Ascending aorta (tissue), 2 donors: ENCODE results near the gene CALHM3. TPM values are rescaled to one million over a fixed set of nuclear protein-coding genes. Genes with fewer than 3 reads are reported as not detected.

ENCODE experiments used
- DNase-seq, 2 donors: peaks; one replicate each; pipeline ENCODE4 v3.0.0-alpha.2; 2019; ENCODE audit warnings: low spot score in 2 of 2
- H3K27ac ChIP-seq, 2 donors: fragments of 200-600 bp; sonication (generic); one replicate each; pipeline ENCODE4 v1.5.1; 2016 to 2017; ENCODE audit warnings: mild to moderate bottlenecking in 1 of 2
- H3K27me3 ChIP-seq: fragments of 200-600 bp; sonication (generic); one replicate; pipeline ENCODE4 v1.5.1; 2017
- H3K36me3 ChIP-seq, 2 donors: fragments of 200-600 bp; sonication (generic); one replicate each; pipeline ENCODE4 v1.5.1; 2016
- H3K4me1 ChIP-seq, 2 donors: fragments of 200-600 bp; sonication (generic); one replicate each; pipeline ENCODE4 v1.5.1; 2016 to 2017; ENCODE audit warnings: mild to moderate bottlenecking in 1 of 2
- H3K4me3 ChIP-seq, 2 donors: fragments of 200-600 bp; sonication (generic); one replicate each; pipeline ENCODE4 v1.5.1; 2016 to 2017; ENCODE audit warnings: mild to moderate bottlenecking in 1 of 2
- H3K9me3 ChIP-seq, 2 donors: fragments of 200-600 bp; sonication (generic); one replicate each; pipeline ENCODE4 v1.5.1; 2016
- intact Hi-C: fragments of 100-400 bp; cut with DNase I; formaldehyde crosslinking; loops from one replicate; pipeline ENCODE4 v1.15.1; 2023
- total RNA-seq: library from RNA; depleted of rRNA; stranded (reverse); fragments of >200 nt; gene quantifications from one replicate; pipeline ENCODE4 v1.1.0, GENCODE V29; 2016
- TF ChIP-seq, protein P1 (sequence below), 3 experiments: fragments of 200-600 bp in 2 of 3; fragments of 450-650 bp in 1 of 3; sonication (generic) in 2 of 3; IDR thresholded peaks; one replicate each; pipeline ENCODE4 v1.5.1; 2016 to 2019; ENCODE audit warnings: antibody characterized with exemption in 3 of 3, mild to moderate bottlenecking in 1 of 3, moderate library complexity in 1 of 3

CALHM3 gene
- total RNA-seq, 1 donor from 2014 or later = not detected

DNA sequence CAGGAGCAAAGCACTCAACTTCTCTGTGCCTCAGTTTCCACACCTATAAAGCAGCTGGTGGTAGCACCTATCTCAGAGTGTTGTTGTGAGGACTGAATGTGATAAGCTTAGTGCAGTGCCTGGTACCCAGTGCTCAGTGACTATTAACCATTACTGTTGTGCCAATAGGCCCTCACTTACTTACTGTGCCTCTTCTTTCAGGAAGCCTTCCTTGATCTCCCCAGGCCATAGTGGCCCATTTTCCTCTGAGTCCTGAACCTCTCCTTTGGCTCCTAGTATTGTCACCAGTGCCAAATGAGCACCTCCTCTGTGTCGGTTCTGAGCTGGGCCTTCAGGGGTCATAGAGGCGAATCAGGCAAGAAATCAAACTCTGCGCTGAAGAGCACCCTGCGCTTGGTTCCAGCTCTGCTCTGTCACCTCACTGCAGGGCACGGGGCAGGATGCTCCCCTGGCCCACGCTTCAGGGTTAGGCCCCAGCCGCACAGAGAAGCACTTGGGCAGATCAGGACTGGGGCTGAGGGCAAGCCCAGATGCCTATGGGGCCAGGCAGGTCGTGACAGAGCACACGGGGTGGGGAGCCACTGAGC is 22.9 kb downstream of the CALHM3 start:
- TF ChIP-seq, protein P1, sequence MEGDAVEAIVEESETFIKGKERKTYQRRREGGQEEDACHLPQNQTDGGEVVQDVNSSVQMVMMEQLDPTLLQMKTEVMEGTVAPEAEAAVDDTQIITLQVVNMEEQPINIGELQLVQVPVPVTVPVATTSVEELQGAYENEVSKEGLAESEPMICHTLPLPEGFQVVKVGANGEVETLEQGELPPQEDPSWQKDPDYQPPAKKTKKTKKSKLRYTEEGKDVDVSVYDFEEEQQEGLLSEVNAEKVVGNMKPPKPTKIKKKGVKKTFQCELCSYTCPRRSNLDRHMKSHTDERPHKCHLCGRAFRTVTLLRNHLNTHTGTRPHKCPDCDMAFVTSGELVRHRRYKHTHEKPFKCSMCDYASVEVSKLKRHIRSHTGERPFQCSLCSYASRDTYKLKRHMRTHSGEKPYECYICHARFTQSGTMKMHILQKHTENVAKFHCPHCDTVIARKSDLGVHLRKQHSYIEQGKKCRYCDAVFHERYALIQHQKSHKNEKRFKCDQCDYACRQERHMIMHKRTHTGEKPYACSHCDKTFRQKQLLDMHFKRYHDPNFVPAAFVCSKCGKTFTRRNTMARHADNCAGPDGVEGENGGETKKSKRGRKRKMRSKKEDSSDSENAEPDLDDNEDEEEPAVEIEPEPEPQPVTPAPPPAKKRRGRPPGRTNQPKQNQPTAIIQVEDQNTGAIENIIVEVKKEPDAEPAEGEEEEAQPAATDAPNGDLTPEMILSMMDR (IDR thresholded peaks at IDR 0.05) = no peak
- Histone ChIP-seq H3K27me3 (no peaks in the 10 kb centered on the region), H3K4me3 (no peak overlapping the region), H3K27ac (no peak overlapping the region), H3K9me3 (no peaks in the 10 kb centered on the region), H3K36me3 (no peaks in the 10 kb centered on the region), H3K4me1 (peaks cover 5% of the 10 kb centered on the region in 2 donors)
- intact Hi-C loops = no loop called here
- DNase-seq = no peak

DNA sequence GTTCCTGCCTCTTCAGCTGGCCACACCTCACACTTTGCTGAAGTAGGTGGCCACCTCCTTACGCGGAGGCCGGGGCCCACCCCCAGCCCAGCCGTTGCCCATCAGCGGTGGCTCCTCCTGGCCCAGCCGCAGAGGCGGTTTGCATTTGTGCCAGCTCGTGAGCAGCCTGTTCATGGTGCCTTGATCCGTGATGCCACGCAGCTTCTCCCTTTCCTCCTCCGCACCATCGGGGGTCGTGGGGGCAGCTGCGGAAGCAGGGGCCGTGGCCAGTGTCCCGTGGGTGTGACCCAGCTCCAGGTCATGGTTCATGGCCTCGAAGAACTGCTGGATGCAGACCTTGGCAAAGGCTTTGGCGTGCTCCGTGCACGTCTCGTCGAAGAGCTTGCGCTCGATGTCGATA is 23.8 kb downstream of the CALHM3 start:
- no peak overlapping the region for H3K27ac ChIP-seq
- intact Hi-C loops = no loop called here

DNA sequence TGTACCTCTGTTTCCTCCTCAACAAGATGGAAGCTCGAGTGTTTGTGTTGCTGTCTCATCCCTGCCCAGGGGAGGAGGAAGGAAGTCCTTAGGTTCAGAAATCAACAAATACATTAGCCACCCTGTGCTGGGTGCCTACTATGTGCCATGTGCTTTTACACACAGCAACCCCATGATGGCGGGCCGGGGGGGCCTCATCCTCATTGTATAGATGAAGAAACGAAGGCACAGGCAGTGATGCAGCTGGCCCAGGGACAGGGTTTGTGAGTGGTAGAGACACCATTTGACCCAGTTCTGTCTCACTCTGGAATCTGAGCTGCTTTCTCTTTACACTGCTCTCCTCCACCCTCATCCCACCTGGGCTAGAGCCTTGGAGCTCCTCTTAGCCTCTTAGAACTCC is 25.0 kb downstream of the CALHM3 start:
- TF ChIP-seq, protein P1 (IDR thresholded peaks at IDR 0.05) = no peak
- Histone ChIP-seq H3K27me3 (no peaks in the 10 kb centered on the region), H3K27ac (no peak overlapping the region), H3K9me3 (no peaks in the 10 kb centered on the region), H3K36me3 (peaks cover 5 to 10% of the 10 kb centered on the region in 2 donors), H3K4me3 (no peak overlapping the region), H3K4me1 (peaks cover 11 to 21% of the 10 kb centered on the region in 2 donors)
- DNase-seq = no peak
- intact Hi-C loops = no loop called here

More for the DNA sequence above, 23.8 kb downstream of the CALHM3 start:
- no peak overlapping the region for H3K4me3 ChIP-seq
- no peaks in the 10 kb centered on the region for H3K9me3 ChIP-seq
- TF ChIP-seq, protein P1 (IDR thresholded peaks at IDR 0.05) = no peak
- peaks cover 5 to 9% of the 10 kb centered on the region in 2 donors for H3K4me1 ChIP-seq
- H3K27me3 ChIP-seq = no peaks in the 10 kb centered on the region
- H3K36me3 ChIP-seq = no peaks in the 10 kb centered on the region
- no peak for DNase-seq

DNA sequence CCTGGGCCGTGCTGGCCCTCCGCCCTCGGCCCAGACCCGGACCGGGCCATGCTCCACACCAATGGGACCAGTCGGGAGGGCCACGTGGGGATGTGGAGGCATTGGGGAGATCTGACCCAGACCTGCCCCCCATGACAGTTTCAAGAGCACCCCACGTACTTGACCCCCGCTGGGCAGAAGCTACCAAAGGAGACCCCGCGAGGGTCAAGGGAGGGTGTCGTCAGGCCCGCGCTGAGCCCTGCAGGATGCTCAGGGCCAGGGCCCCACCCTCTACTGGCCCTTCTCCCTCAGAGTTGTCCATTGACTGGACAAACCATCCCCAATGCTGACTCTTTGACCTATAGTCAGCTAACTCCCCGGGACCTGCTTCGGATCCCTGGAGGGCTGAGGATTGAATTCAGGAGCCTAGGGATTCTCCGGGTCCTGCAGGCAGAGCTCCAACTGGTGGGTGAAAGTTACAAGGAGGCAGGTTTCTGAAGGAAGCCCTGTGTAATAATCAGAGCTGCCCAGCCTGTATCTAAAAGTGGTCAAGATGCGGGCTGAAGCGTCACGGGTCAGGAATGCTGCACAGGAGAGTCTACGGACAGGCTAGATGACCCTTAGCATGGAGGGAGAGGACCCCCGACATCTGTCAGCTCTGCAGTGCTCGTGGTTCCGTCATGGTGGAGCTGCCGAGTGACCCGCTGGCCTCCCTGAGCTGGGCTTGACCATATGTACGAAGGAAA is 26.4 kb downstream of the CALHM3 start:
- TF ChIP-seq, protein P1 (IDR thresholded peaks at IDR 0.05) = no peak
- Histone ChIP-seq H3K36me3 (peaks cover 13 to 21% of the 10 kb centered on the region in 2 donors), H3K4me3 (peak overlapping the region; percentile 75 to 76), H3K9me3 (no peaks in the 10 kb centered on the region), H3K27ac (peak overlapping the region; percentile 90 to 95), H3K27me3 (no peaks in the 10 kb centered on the region), H3K4me1 (peaks cover 21 to 33% of the 10 kb centered on the region in 2 donors)
- no peak for DNase-seq
- intact Hi-C loops = loop anchor here (1.0 kb wide), 1 partner anchor 30 kb away; no protein-coding TSS in a partner anchor

- TF ChIP-seq, protein P1 (IDR thresholded peaks at IDR 0.05) = no peak
- Histone ChIP-seq H3K9me3 (no peaks in the 10 kb centered on the region), H3K4me1 (peaks cover 27 to 39% of the 10 kb centered on the region in 2 donors), H3K27me3 (no peaks in the 10 kb centered on the region), H3K36me3 (peaks cover 20 to 28% of the 10 kb centered on the region in 2 donors), H3K27ac (peak within 1 kb of the TSS; percentile 90 to 95), H3K4me3 (peak within 1 kb of the TSS; percentile 75 to 76)
- peak in 1 of 2 donors; percentile 84 for DNase-seq
- intact Hi-C loops = loop anchor here (1.0 kb wide), 1 partner anchor 30 kb away; no protein-coding TSS in a partner anchor
Measured at GRCh38 chr10:103451831-103452505, 27.1 kb downstream of the CALHM3 start, which contains the start of gene CALHM2. Gene CALHM2, minus strand, starts transcription at chr10:103452370. Its CDS starts 2,429 bp downstream, at chr10:103449941.
